ENCODE results near the gene C16orf90. TPM values are rescaled to one million over a fixed set of nuclear protein-coding genes. Genes with fewer than 3 reads are reported as not detected.
"Not testable (repeated sequence)": the region's sequence is repeated elsewhere in the genome, so short reads cannot be mapped to it uniquely, and the experiment has no call there.

C16orf90 gene
- total and polyA plus RNA-seq, 2 experiments from 2014 or later: not detected

- H4K20me1 ChIP-seq (ENCODE audit: insufficient read depth): no peaks in the 10 kb centered on the region; the same call in 1 of the 2 replicates
- H3K27ac ChIP-seq: no peak overlapping the region
- no peak overlapping the region for H3K4me3 ChIP-seq
- H3K9me3 ChIP-seq (ENCODE audit: low read depth): no peaks in the 10 kb centered on the region
- H3K79me2 ChIP-seq (ENCODE audit: insufficient read depth): peaks cover 100% of the 10 kb centered on the region
- peaks cover 17% of the 10 kb centered on the region; the same call in 1 of the 2 replicates for H3F3A ChIP-seq (ENCODE audit: insufficient read depth)
- no peak for TF ChIP-seq EZH2phosphoT487 (IDR thresholded peaks at IDR 0.05; ENCODE audit: insufficient read depth, low read depth)
- H3K27me3 ChIP-seq (replicated peaks; ENCODE audit: insufficient read depth): no peaks in the 10 kb centered on the region
- H3K9ac ChIP-seq: no peak overlapping the region
- WGBS, 2 experiments (ENCODE audit: low coverage in 1 of 2, low lambda C conversion rate in 2 of 2, missing lambda C conversion rate in 2 of 2): 89 to 90% methylated on average over 14 to 16 of the region's 16 CpGs
- DNase-seq: no peak
- H3K4me1 ChIP-seq (ENCODE audit: insufficient read depth): peaks cover 16% of the 10 kb centered on the region
- H2AFZ ChIP-seq: no peak overlapping the region
- no peaks in the 10 kb centered on the region for H3K9me2 ChIP-seq (ENCODE audit: insufficient read depth)
- in situ Hi-C loops (cut with MboI): no loop called here
- H3K36me3 ChIP-seq (ENCODE audit: low read depth): no peaks in the 10 kb centered on the region
- H3K4me2 ChIP-seq (ENCODE audit: unreplicated experiment): no peak overlapping the region
These were observed 21.0 kb downstream of the C16orf90 start for GRCh38 chr16:3474136-3474779.

GRCh38 chr16:3473596-3473943 is 21.7 kb downstream of the C16orf90 start:
- H3K27me3 ChIP-seq (replicated peaks; ENCODE audit: insufficient read depth); H3K4me2 ChIP-seq (ENCODE audit: unreplicated experiment); H3K9me3 ChIP-seq (ENCODE audit: low read depth); DNase-seq; H3K36me3 ChIP-seq (ENCODE audit: low read depth); H3K4me3 ChIP-seq; in situ Hi-C loops (cut with MboI); H4K20me1 ChIP-seq (ENCODE audit: insufficient read depth); H3K9me2 ChIP-seq (ENCODE audit: insufficient read depth); H2AFZ ChIP-seq: not testable (repeated sequence)
- H3K9ac ChIP-seq: peak overlapping the region; percentile 69; the same call in 1 of the 2 replicates
- peaks cover 16% of the 10 kb centered on the region for H3K4me1 ChIP-seq (ENCODE audit: insufficient read depth)
- peak overlapping the region; percentile 86 for H3K27ac ChIP-seq
- H3F3A ChIP-seq (ENCODE audit: insufficient read depth): peaks cover 17% of the 10 kb centered on the region; the same call in 1 of the 2 replicates
- 97 to 98% methylated on average over 3 of the region's 3 CpGs for WGBS, 2 experiments (ENCODE audit: low coverage in 1 of 2, low lambda C conversion rate in 2 of 2, missing lambda C conversion rate in 2 of 2)
- peaks cover 100% of the 10 kb centered on the region for H3K79me2 ChIP-seq (ENCODE audit: insufficient read depth)

- no peak overlapping the region for H2AFZ ChIP-seq
- H3K27me3 ChIP-seq (replicated peaks; ENCODE audit: insufficient read depth): no peaks in the 10 kb centered on the region
- no peaks in the 10 kb centered on the region for H3K9me3 ChIP-seq (ENCODE audit: low read depth)
- no peaks in the 10 kb centered on the region; the same call in 1 of the 2 replicates for H4K20me1 ChIP-seq (ENCODE audit: insufficient read depth)
- peak overlapping the region; percentile 54 for H3K4me2 ChIP-seq (ENCODE audit: unreplicated experiment)
- H3K9ac ChIP-seq: peak overlapping the region; percentile 69
- 50 to 51% methylated on average over 10 of the region's 10 CpGs for WGBS, 2 experiments (ENCODE audit: low coverage in 1 of 2, low lambda C conversion rate in 2 of 2, missing lambda C conversion rate in 2 of 2)
- no peaks in the 10 kb centered on the region for H3K9me2 ChIP-seq (ENCODE audit: insufficient read depth)
- H3K4me1 ChIP-seq (ENCODE audit: insufficient read depth): peaks cover 16% of the 10 kb centered on the region
- H3K36me3 ChIP-seq (ENCODE audit: low read depth): no peaks in the 10 kb centered on the region
- H3F3A ChIP-seq (ENCODE audit: insufficient read depth): peaks cover 17% of the 10 kb centered on the region; the same call in 1 of the 2 replicates
- peak; percentile 80 for DNase-seq
- H3K79me2 ChIP-seq (ENCODE audit: insufficient read depth): peaks cover 100% of the 10 kb centered on the region
- in situ Hi-C loops (cut with MboI): no loop called here
- peak overlapping the region; percentile 86 for H3K27ac ChIP-seq
- peak overlapping the region; percentile 59 for H3K4me3 ChIP-seq
- TF ChIP-seq EZH2phosphoT487 (IDR thresholded peaks at IDR 0.05; ENCODE audit: insufficient read depth, low read depth): no peak
- no peak for TF ChIP-seq EZH2 (IDR thresholded peaks at IDR 0.05; ENCODE audit: insufficient read depth, poor library complexity, severe bottlenecking)
These were observed 22.3 kb downstream of the C16orf90 start for GRCh38 chr16:3472878-3473595.

GRCh38 chr16:3471518-3472176 is 23.6 kb downstream of the C16orf90 start:
- H3K4me3 ChIP-seq: no peak overlapping the region
- no peaks in the 10 kb centered on the region for H3K36me3 ChIP-seq (ENCODE audit: low read depth)
- no peaks in the 10 kb centered on the region for H3K27me3 ChIP-seq (replicated peaks; ENCODE audit: insufficient read depth)
- H3K9me3 ChIP-seq (ENCODE audit: low read depth): no peaks in the 10 kb centered on the region
- H3K9ac ChIP-seq: no peak overlapping the region
- H4K20me1 ChIP-seq (ENCODE audit: insufficient read depth): no peaks in the 10 kb centered on the region
- no peaks in the 10 kb centered on the region for H3K9me2 ChIP-seq (ENCODE audit: insufficient read depth)
- DNase-seq: no peak
- H3F3A ChIP-seq (ENCODE audit: insufficient read depth): peaks cover 17% of the 10 kb centered on the region; the same call in 1 of the 2 replicates
- WGBS, 2 experiments (ENCODE audit: low coverage in 1 of 2, low lambda C conversion rate in 2 of 2, missing lambda C conversion rate in 2 of 2): 92 to 93% methylated on average over 20 of the region's 20 CpGs
- in situ Hi-C loops (cut with MboI): no loop called here
- TF ChIP-seq EZH2 (IDR thresholded peaks at IDR 0.05; ENCODE audit: insufficient read depth, poor library complexity, severe bottlenecking) (no peak), EZH2phosphoT487 (IDR thresholded peaks at IDR 0.05; ENCODE audit: insufficient read depth, low read depth) (no peak)
- H2AFZ ChIP-seq: no peak overlapping the region
- H3K4me1 ChIP-seq (ENCODE audit: insufficient read depth): peaks cover 16% of the 10 kb centered on the region
- H3K27ac ChIP-seq: no peak overlapping the region
- peaks cover 100% of the 10 kb centered on the region for H3K79me2 ChIP-seq (ENCODE audit: insufficient read depth)
- H3K4me2 ChIP-seq (ENCODE audit: unreplicated experiment): no peak overlapping the region

All from GM23248 (cell line).